ENCODE results near the gene KIRREL3. TPM values are rescaled to one million over a fixed set of nuclear protein-coding genes. Genes with fewer than 3 reads are reported as not detected.

The KIRREL3 gene
- total and polyA plus RNA-seq, 2 of the 4 experiments (the other 2 are of a cell fraction): 10.9 to 15.9 TPM

DNA sequence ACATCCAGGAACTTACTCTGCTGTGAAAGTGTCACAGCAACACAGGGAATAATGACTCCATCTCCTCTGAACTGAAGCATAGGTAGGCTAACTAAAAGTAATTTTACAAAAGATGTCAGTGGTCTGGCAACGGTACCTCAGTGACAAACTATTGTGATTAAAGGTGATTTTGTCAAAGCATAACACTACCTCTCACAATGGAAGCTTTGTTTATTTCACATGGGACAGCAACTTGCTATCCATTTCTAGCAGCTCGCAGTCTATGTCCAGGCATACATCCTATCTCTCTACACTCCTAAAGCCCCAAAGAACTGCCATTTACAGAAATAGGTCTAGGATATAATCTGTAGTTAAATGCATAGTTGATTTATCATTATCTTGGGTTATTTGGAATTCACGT lies 163.0 kb downstream of the KIRREL3 start:
- Histone ChIP-seq H2BK5ac (ENCODE audit: low read depth, low read length, poor library complexity, severe bottlenecking) (no peak overlapping the region), H2BK20ac (ENCODE audit: low read depth, low read length) (no peak overlapping the region), H2AFZ (replicated peaks; ENCODE audit: low read length, poor library complexity) (no peak overlapping the region), H4K5ac (ENCODE audit: low read depth, low read length) (no peak overlapping the region), H3K79me1 (ENCODE audit: low read depth in 1 of 2, low read length in 2 of 2) (peaks cover 21 to 28% of the 10 kb centered on the region in 2 experiments; a peak in 3 of 4 replicates), H4K91ac (ENCODE audit: insufficient read depth, low read depth, low read length) (no peak overlapping the region), H2BK15ac (ENCODE audit: low read depth, low read length) (no peak overlapping the region), H3K14ac (replicated peaks; ENCODE audit: low read depth, low read length) (no peak overlapping the region), H3K9me3 (ENCODE audit: control insufficient read depth, insufficient read depth, low read length) (no peaks in the 10 kb centered on the region), H3K18ac (ENCODE audit: low read depth, low read length) (no peak overlapping the region), H3K36me3 (ENCODE audit: control insufficient read depth, insufficient read depth, low read length) (no peaks in the 10 kb centered on the region), H3K4me3 (ENCODE audit: insufficient read depth, low read depth, low read length) (no peak overlapping the region), H4K20me1 (ENCODE audit: insufficient read depth, low read length) (no peaks in the 10 kb centered on the region), H2AK9ac (replicated peaks; ENCODE audit: low read depth, low read length, poor library complexity) (no peak overlapping the region), H3K56ac (ENCODE audit: extremely low read depth, insufficient read depth, low read length) (no peak overlapping the region), H2BK120ac (ENCODE audit: low read depth, low read length) (no peak overlapping the region), H2AK5ac (ENCODE audit: low read depth, low read length) (no peak overlapping the region), H3K27ac (ENCODE audit: insufficient read depth, low read length) (no peak overlapping the region), H3K4ac (ENCODE audit: low read depth, low read length) (no peak overlapping the region), H3K9ac (ENCODE audit: low read depth, low read length) (no peak overlapping the region), H4K8ac (ENCODE audit: low read depth in 2 of 2, low read length in 2 of 2) (no peak overlapping the region), H3K4me1 (ENCODE audit: control insufficient read depth, insufficient read depth, low read length) (peaks cover 10% of the 10 kb centered on the region), H3K4me2 (ENCODE audit: low read depth, low read length) (no peak overlapping the region), H3K23ac (ENCODE audit: low read depth, low read length) (no peak overlapping the region), H3K27me3 (ENCODE audit: control insufficient read depth, insufficient read depth, low read length) (no peaks in the 10 kb centered on the region), H3K9me1 (ENCODE audit: insufficient read depth, low read length) (peaks cover 16% of the 10 kb centered on the region)
- CTCF ChIA-PET: interaction anchor here (0.6 to 1.2 kb wide), 2 partner anchors 9 to 15 kb away, joined by 3 to 4 read pairs; no protein-coding TSS in a partner anchor
- DNase-seq (no peak), ATAC-seq (ENCODE audit: low read depth) (no peak)
- dilution Hi-C loops (cut with HindIII; ENCODE audit: low sequenced_read_pairs, unreplicated experiment): no loop called here
- in situ Hi-C loops (cut with MboI; ENCODE audit: low sequenced_read_pairs): no loop called here
- POLR2A ChIA-PET (ENCODE audit: unreplicated experiment): no interaction called here
- WGBS, 2 experiments (ENCODE audit: extremely low coverage in 2 of 2, insufficient read length in 1 of 2): no CpG with 5 or more reads among the region's 3 CpGs
- BruUV-seq (replicated peaks): no TSS peak
- TF ChIP-seq SMC3 (IDR thresholded peaks at IDR 0.05; ENCODE audit: low read depth, low read length) (no peak), POLR2A (IDR thresholded peaks at IDR 0.05; ENCODE audit: low read depth, low read length) (no peak), RAD21 (IDR thresholded peaks at IDR 0.05; ENCODE audit: low read length) (no peak), MXI1 (IDR thresholded peaks at IDR 0.05; ENCODE audit: borderline replicate concordance, low read depth, low read length) (no peak), MAZ (IDR thresholded peaks at IDR 0.05; ENCODE audit: borderline replicate concordance, low read depth, low read length) (no peak), CHD1 (IDR thresholded peaks at IDR 0.05; ENCODE audit: low read depth, low read length) (no peak), BHLHE40 (IDR thresholded peaks at IDR 0.05; ENCODE audit: low read depth, low read length) (no peak), FOS (IDR thresholded peaks at IDR 0.05; ENCODE audit: low read depth, low read length) (no peak), MAFK (IDR thresholded peaks at IDR 0.05; ENCODE audit: low read depth, low read length) (no peak), NFE2L2 (IDR thresholded peaks at IDR 0.05; ENCODE audit: low read depth, low read length) (no peak), CEBPB (IDR thresholded peaks at IDR 0.05; ENCODE audit: low read depth, low read length) (no peak), RCOR1 (IDR thresholded peaks at IDR 0.05; ENCODE audit: insufficient replicate concordance, low read length) (no peak), RFX5 (IDR thresholded peaks at IDR 0.05; ENCODE audit: low read depth, low read length) (no peak)
- TF ChIP-seq, protein P1, sequence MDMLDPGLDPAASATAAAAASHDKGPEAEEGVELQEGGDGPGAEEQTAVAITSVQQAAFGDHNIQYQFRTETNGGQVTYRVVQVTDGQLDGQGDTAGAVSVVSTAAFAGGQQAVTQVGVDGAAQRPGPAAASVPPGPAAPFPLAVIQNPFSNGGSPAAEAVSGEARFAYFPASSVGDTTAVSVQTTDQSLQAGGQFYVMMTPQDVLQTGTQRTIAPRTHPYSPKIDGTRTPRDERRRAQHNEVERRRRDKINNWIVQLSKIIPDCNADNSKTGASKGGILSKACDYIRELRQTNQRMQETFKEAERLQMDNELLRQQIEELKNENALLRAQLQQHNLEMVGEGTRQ (IDR thresholded peaks at IDR 0.05; ENCODE audit: low read depth, low read length): no peak
- TF ChIP-seq, protein P2, sequence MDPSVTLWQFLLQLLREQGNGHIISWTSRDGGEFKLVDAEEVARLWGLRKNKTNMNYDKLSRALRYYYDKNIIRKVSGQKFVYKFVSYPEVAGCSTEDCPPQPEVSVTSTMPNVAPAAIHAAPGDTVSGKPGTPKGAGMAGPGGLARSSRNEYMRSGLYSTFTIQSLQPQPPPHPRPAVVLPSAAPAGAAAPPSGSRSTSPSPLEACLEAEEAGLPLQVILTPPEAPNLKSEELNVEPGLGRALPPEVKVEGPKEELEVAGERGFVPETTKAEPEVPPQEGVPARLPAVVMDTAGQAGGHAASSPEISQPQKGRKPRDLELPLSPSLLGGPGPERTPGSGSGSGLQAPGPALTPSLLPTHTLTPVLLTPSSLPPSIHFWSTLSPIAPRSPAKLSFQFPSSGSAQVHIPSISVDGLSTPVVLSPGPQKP (IDR thresholded peaks at IDR 0.05; ENCODE audit: borderline replicate concordance, low read depth, low read length): no peak
- TF ChIP-seq, protein P3, sequence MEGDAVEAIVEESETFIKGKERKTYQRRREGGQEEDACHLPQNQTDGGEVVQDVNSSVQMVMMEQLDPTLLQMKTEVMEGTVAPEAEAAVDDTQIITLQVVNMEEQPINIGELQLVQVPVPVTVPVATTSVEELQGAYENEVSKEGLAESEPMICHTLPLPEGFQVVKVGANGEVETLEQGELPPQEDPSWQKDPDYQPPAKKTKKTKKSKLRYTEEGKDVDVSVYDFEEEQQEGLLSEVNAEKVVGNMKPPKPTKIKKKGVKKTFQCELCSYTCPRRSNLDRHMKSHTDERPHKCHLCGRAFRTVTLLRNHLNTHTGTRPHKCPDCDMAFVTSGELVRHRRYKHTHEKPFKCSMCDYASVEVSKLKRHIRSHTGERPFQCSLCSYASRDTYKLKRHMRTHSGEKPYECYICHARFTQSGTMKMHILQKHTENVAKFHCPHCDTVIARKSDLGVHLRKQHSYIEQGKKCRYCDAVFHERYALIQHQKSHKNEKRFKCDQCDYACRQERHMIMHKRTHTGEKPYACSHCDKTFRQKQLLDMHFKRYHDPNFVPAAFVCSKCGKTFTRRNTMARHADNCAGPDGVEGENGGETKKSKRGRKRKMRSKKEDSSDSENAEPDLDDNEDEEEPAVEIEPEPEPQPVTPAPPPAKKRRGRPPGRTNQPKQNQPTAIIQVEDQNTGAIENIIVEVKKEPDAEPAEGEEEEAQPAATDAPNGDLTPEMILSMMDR (conservative IDR thresholded peaks at IDR 0.05; ENCODE audit: low read depth, low read length): no peak
- intact Hi-C loops (cut with micrococcal nuclease): no loop called here

Data from IMR-90 (cell line).